RWPE2 (cell line): ENCODE data around the gene DAO.
A peak's percentile ranks its signal among the peaks of the same experiment; 100 is the strongest.

Experiments used
- ATAC-seq: fragments of 200-7000 bp; cut with Tn5 transposase; 3 replicates; pipeline ENCODE4 v1.9.1; 2021; ENCODE audit warnings: low read depth
- DNase-seq: peaks from one replicate; pipeline ENCODE4 v3.0.0-alpha.2; 2020; ENCODE audit warnings: low spot score
- H3K27ac ChIP-seq: fragments of 450-650 bp; 2 replicates; pipeline ENCODE4 v1.5.1; 2017; ENCODE audit warnings: mild to moderate bottlenecking; ENCODE audit not compliant: poor library complexity, severe bottlenecking
- H3K27me3 ChIP-seq: fragments of 250-450 bp; sonication (Bioruptor Pico); 2 replicates; pipeline ENCODE4 v1.5.1; 2021; ENCODE audit warnings: mild to moderate bottlenecking, moderate library complexity; ENCODE audit not compliant: insufficient read depth, poor library complexity, severe bottlenecking
- H3K36me3 ChIP-seq: fragments of 250-450 bp; sonication (Bioruptor Pico); 2 replicates; pipeline ENCODE4 v1.5.1; 2020; ENCODE audit warnings: low read depth, mild to moderate bottlenecking, moderate library complexity
- H3K4me1 ChIP-seq: fragments of 250-450 bp; sonication (Bioruptor Pico); 2 replicates; pipeline ENCODE4 v1.5.1; 2021; ENCODE audit warnings: mild to moderate bottlenecking, moderate library complexity; ENCODE audit not compliant: insufficient read depth, poor library complexity, severe bottlenecking
- H3K4me3 ChIP-seq: fragments of 250-450 bp; sonication (Bioruptor Pico); 2 replicates; pipeline ENCODE4 v1.5.1; 2021; ENCODE audit warnings: mild to moderate bottlenecking, moderate library complexity; ENCODE audit not compliant: severe bottlenecking
- H3K9me3 ChIP-seq: fragments of 250-450 bp; sonication (Bioruptor Pico); 2 replicates; pipeline ENCODE4 v1.5.1; 2021; ENCODE audit warnings: mild to moderate bottlenecking, moderate library complexity; ENCODE audit not compliant: severe bottlenecking
- TF ChIP-seq, protein P1 (sequence below): fragments of 450-650 bp; IDR thresholded peaks from one replicate; pipeline ENCODE4 v1.5.1; 2017; ENCODE audit warnings: mild to moderate bottlenecking, moderate library complexity; ENCODE audit not compliant: poor library complexity, severe bottlenecking

DAO gene

GRCh38 chr12:108849660-108850059 is 30.2 kb upstream of the DAO start:
- TF ChIP-seq, protein P1, sequence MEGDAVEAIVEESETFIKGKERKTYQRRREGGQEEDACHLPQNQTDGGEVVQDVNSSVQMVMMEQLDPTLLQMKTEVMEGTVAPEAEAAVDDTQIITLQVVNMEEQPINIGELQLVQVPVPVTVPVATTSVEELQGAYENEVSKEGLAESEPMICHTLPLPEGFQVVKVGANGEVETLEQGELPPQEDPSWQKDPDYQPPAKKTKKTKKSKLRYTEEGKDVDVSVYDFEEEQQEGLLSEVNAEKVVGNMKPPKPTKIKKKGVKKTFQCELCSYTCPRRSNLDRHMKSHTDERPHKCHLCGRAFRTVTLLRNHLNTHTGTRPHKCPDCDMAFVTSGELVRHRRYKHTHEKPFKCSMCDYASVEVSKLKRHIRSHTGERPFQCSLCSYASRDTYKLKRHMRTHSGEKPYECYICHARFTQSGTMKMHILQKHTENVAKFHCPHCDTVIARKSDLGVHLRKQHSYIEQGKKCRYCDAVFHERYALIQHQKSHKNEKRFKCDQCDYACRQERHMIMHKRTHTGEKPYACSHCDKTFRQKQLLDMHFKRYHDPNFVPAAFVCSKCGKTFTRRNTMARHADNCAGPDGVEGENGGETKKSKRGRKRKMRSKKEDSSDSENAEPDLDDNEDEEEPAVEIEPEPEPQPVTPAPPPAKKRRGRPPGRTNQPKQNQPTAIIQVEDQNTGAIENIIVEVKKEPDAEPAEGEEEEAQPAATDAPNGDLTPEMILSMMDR: no peak
- Histone ChIP-seq H3K27me3 (no peaks in the 10 kb centered on the region), H3K36me3 (peaks cover 82% of the 10 kb centered on the region), H3K4me1 (peaks cover 21% of the 10 kb centered on the region), H3K27ac (peak overlapping the region; percentile 1), H3K9me3 (peaks cover 2% of the 10 kb centered on the region), H3K4me3 (no peak overlapping the region)
- no peak for ATAC-seq
- DNase-seq: no peak

DNA sequence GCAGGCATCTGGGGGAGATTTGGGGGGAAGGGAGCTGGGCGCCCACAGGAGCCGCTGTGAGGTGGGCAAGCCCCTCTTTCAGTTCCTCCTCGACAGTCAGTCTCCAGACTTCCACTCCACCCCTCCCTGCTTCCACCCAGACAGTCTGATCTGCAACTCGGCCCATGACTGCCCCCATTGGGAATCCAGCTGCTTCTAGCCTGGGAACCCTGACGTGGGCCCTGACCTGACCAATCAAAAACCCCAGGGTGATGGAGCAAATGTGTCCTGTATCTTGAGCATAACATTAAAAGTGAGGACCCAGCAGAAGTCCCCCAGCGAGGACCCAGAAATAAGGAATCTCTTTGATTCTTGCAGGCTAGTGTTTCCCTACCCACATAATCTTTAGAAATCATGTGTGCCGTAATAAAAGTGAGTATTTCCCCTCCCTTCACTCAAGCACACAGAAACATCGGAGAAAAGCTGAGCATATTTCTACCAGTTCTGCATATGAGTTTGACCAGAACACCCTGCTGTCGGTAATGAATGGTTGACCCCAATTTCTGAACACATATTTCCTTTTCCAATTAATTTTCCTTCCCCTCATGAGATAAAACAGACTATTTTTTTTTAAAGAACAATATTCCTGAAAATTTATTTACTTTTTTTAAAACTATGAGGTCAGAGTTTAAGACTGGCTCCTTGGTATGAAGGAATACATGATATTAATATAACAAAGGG is 28.9 kb upstream of the DAO start:
- Histone ChIP-seq H3K4me3 (no peak overlapping the region), H3K36me3 (peaks cover 84% of the 10 kb centered on the region), H3K4me1 (peaks cover 29% of the 10 kb centered on the region), H3K27ac (peak overlapping the region; percentile 94), H3K9me3 (peaks cover 2% of the 10 kb centered on the region), H3K27me3 (no peaks in the 10 kb centered on the region)
- TF ChIP-seq, protein P1: no peak
- no peak for DNase-seq
- no peak for ATAC-seq

GRCh38 chr12:108852674-108853309 is 27.1 kb upstream of the DAO start:
- no peak for DNase-seq
- no peak for ATAC-seq
- Histone ChIP-seq H3K36me3 (peaks cover 68% of the 10 kb centered on the region), H3K4me1 (peaks cover 29% of the 10 kb centered on the region), H3K27me3 (no peaks in the 10 kb centered on the region), H3K27ac (peak overlapping the region; percentile 94), H3K9me3 (peaks cover 2% of the 10 kb centered on the region), H3K4me3 (no peak overlapping the region)
- TF ChIP-seq, protein P1: no peak

DNA sequence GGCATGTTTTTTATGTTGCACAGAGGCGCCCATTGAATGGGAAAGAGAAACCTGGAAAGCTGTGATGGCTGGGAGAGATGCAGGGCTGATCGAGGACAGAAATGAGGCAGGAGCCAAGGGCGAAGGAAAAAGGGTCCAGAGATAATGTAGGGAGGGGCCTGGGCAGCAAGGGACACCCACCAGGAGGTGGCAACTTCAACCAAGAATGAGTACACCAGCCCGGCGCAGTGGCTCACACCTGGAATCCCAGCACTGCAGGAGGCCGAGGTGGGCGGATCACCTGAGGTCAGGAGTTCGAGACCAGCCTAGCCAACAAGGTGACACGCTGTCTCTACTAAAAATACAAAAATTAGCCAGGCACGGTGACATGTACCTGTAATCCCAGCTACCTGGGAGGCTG is 26.5 kb upstream of the DAO start:
- H3K27ac ChIP-seq: peak overlapping the region; percentile 94
- no peak overlapping the region for H3K4me3 ChIP-seq

More for the DNA sequence above, 26.5 kb upstream of the DAO start:
- H3K9me3 ChIP-seq: peaks cover 2% of the 10 kb centered on the region
- TF ChIP-seq, protein P1: no peak
- DNase-seq: no peak
- peaks cover 62% of the 10 kb centered on the region for H3K36me3 ChIP-seq
- no peak for ATAC-seq
- peaks cover 35% of the 10 kb centered on the region for H3K4me1 ChIP-seq
- no peaks in the 10 kb centered on the region for H3K27me3 ChIP-seq
